ENCODE data around the gene GPC5. TPM values are rescaled to one million over a fixed set of nuclear protein-coding genes. Genes with fewer than 3 reads are reported as not detected.

Gene GPC5
- total RNA-seq (under 1 TPM in 6 of 7 donors, not detected in 1; 0.17 to 0.83 (median 0.26) TPM), polyA plus RNA-seq (under 1 TPM in 1 of 3 donors, not detected in 2; 0.04 TPM)
- long read RNA-seq, donor 1: 0 reads
- long read RNA-seq, donor 2: 0 reads

DNA sequence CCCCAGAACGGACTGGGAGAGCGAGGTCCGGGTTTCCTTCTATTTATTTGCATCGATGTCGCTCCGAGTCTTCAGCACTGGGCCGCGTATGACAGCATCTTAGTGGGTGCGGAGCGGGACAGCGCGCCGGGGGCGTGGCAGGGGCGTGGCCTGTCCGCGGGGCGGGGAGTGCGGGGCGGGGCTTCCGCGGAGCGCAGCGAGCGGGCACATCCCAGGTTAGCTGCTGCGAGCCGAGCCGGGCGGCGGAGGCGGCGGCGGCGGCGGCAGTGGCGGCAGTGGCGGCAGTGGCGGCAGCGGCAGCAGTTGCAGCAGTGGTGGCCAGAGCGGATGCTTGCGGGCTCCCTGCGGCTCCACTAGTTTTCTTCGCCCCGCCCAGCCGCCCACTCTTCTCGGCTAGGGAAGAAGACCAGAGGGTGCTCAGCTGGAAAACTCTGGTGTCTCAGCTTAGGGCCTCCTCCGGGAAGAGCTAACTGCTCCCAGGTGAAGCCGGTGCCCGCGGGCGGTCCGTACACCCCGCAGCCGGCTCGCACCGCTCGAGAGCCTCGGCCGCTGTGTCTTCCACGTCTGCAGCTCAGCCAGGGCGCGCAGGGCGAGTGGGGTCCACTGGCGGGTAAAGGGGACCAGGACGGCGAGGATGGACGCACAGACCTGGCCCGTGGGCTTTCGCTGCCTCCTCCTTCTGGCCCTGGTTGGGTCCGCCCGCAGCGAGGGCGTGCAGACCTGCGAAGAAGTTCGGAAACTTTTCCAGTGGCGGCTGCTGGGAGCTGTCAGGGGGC lies at the start of gene GPC5:
TSS of gene GPC5 (plus strand) at position 209 of the 776 bp plus-strand sequence.
- Histone ChIP-seq H3K27me3 (replicated peaks in 1 of 7) (peaks cover 0 to 73% (median 49%) of the 10 kb centered on the region in 7 donors), H3K4me1 (peaks cover 7 to 25% (median 20%) of the 10 kb centered on the region in 6 donors), H3K27ac (no peak within 1 kb of the TSS), H3K4me3 (peak within 1 kb of the TSS; percentile 22 to 71 (median 43)), H3K9me3 (no peaks in the 10 kb centered on the region), H3K36me3 (no peaks in the 10 kb centered on the region)
- 0 to 2% (median 1%) methylated on average over 35 to 76 of the region's 76 CpGs for WGBS, 5 donors
- intact Hi-C loops (cut with DNase I; ENCODE audit: low total_unique reads): no loop called here
- peak; percentile 94 for DNase-seq
- no peak for TF ChIP-seq POLR2A (IDR thresholded peaks at IDR 0.05)
- peak in 2 of 3 donors; percentile 16 to 45 for TF ChIP-seq POLR2AphosphoS5 (IDR thresholded peaks at IDR 0.05)
- TF ChIP-seq CTCF (IDR thresholded peaks at IDR 0.05 in 8 of 11, conservative IDR thresholded peaks at IDR 0.05 in 3 of 11): no peak

DNA sequence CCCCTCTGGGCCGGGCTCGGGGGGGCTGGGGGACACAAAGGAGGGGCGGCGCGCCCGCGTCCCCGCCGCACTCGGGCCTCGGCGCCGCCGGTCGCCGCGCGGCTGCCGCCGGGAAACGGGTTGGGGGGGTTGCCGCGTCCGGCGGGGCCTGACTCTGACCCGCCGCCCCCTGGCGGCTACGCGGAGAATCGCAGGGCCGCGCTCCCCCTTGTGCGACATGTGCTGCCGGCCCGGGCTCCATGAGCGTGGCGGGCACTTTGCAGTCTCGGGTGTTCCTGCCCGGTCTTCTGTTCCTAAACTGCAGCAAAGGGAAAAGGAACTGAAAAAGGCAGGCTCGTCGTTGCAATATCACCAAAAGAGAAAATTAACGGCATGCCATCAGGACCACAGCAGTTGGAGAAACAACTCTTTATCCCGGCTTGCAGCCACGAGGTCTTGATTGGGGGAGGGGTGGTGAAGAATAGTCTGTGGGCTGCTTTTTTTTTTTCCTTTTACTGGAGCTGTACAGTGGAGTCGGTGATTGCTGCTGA lies 49.5 kb upstream of the GPC5 start:
- H3K27me3 ChIP-seq (replicated peaks in 1 of 7): no peaks in the 10 kb centered on the region
- peak overlapping the region; percentile 74 to 96 (median 80) for H3K4me3 ChIP-seq
- peak overlapping the region; percentile 93 to 98 (median 97) for H3K27ac ChIP-seq
- H3K4me1 ChIP-seq: peaks cover 17 to 58% (median 34%) of the 10 kb centered on the region in 6 donors
- DNase-seq: peak; percentile 99
- intact Hi-C loops (cut with DNase I; ENCODE audit: low total_unique reads): no loop called here
- WGBS, 5 donors: 0 to 2% (median 1%) methylated on average over 11 to 46 of the region's 46 CpGs
- no peaks in the 10 kb centered on the region for H3K9me3 ChIP-seq
- TF ChIP-seq POLR2A (IDR thresholded peaks at IDR 0.05) (no peak), POLR2AphosphoS5 (IDR thresholded peaks at IDR 0.05) (peak; percentile 54 to 83 (median 72)), CTCF (IDR thresholded peaks at IDR 0.05 in 8 of 11, conservative IDR thresholded peaks at IDR 0.05 in 3 of 11) (peak; percentile 84 to 98 (median 96))
- peaks cover 0 to 40% (median 27%) of the 10 kb centered on the region in 6 donors for H3K36me3 ChIP-seq

DNA sequence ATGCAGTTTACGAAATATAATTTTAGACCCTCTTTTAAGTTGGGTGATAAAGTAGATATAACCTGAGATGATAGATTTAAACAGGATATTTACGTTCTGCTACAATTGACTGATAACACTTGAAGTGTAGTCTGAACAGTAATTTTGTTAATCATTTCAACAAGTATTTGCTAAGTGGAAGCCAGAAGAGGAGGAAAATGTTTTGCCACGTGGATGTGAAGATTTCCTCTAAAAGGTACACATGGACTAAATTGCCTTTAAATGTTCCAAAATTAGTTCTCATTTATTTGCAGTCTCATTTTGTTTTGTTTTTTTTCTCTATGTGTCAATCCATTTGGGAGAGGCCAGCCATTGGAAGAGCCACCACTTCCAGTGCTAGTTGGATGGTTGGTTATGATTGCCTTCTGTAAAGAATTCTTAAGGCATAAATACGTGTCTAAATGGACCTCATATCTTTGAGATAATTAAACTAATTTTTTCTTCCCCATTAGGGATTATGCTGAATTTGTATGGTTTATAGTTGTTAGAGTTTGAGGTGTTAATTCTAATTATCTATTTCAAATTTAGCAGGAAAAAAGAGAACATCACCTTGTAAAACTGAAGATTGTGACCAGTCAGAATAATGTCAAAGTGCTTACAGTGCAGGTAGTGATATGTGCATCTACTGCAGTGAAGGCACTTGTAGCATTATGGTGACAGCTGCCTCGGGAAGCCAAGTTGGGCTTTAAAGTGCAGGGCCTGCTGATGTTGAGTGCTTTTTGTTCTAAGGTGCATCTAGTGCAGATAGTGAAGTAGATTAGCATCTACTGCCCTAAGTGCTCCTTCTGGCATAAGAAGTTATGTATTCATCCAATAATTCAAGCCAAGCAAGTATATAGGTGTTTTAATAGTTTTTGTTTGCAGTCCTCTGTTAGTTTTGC lies 48.2 kb upstream of the GPC5 start:
- H3K4me3 ChIP-seq: peak overlapping the region in 2 of 8 donors; percentile 77 to 87
- H3K27me3 ChIP-seq (replicated peaks in 1 of 7): no peaks in the 10 kb centered on the region
- H3K27ac ChIP-seq: no peak overlapping the region
- no peak for DNase-seq
- intact Hi-C loops (cut with DNase I; ENCODE audit: low total_unique reads): no loop called here
- H3K9me3 ChIP-seq: no peaks in the 10 kb centered on the region
- peaks cover 0 to 52% (median 34%) of the 10 kb centered on the region in 6 donors for H3K36me3 ChIP-seq
- 41 to 52% (median 49%) methylated on average over 5 of the region's 5 CpGs for WGBS, 5 donors
- TF ChIP-seq POLR2A (IDR thresholded peaks at IDR 0.05) (no peak), POLR2AphosphoS5 (IDR thresholded peaks at IDR 0.05) (no peak), CTCF (IDR thresholded peaks at IDR 0.05 in 8 of 11, conservative IDR thresholded peaks at IDR 0.05 in 3 of 11) (no peak)
- H3K4me1 ChIP-seq: peaks cover 17 to 60% (median 34%) of the 10 kb centered on the region in 6 donors

Measured in spleen (tissue), 13 donors.